ENCODE measurements around the gene PCDH10. TPM values are rescaled to one million over a fixed set of nuclear protein-coding genes. Genes with fewer than 3 reads are reported as not detected.

PCDH10 gene
- total RNA-seq, 4 donors from 2014 or later: under 0.01 TPM; not detected in 3

- TF ChIP-seq CTCF (IDR thresholded peaks at IDR 0.05; ENCODE audit: low read depth): no peak
Measured at GRCh38 chr4:133188433-133189146, 39.5 kb downstream of the PCDH10 start.

GRCh38 chr4:133189147-133189517 lies 40.0 kb downstream of the PCDH10 start:
- TF ChIP-seq CTCF (IDR thresholded peaks at IDR 0.05; ENCODE audit: low read depth): no peak

- TF ChIP-seq CTCF (IDR thresholded peaks at IDR 0.05; ENCODE audit: low read depth): no peak
Measured at GRCh38 chr4:133190098-133190497, 41.0 kb downstream of the PCDH10 start.

- no peak for TF ChIP-seq CTCF (IDR thresholded peaks at IDR 0.05; ENCODE audit: low read depth)
Measured at GRCh38 chr4:133208694-133209285, 59.7 kb downstream of the PCDH10 start.

- TF ChIP-seq CTCF (IDR thresholded peaks at IDR 0.05; ENCODE audit: low read depth): no peak
Measured at GRCh38 chr4:133233922-133234321, 84.8 kb downstream of the PCDH10 start.

Data from subcutaneous adipose tissue (tissue), 4 donors.